HG03095 (cell line): ENCODE results near the gene EFCAB6.

Source experiments
- ATAC-seq: cut with Tn5 transposase; IDR thresholded peaks from one replicate; pipeline ENCODE4 v1.9.1; 2021; ENCODE audit warnings: moderate library complexity; ENCODE audit not compliant: unreplicated experiment

EFCAB6 gene

DNA sequence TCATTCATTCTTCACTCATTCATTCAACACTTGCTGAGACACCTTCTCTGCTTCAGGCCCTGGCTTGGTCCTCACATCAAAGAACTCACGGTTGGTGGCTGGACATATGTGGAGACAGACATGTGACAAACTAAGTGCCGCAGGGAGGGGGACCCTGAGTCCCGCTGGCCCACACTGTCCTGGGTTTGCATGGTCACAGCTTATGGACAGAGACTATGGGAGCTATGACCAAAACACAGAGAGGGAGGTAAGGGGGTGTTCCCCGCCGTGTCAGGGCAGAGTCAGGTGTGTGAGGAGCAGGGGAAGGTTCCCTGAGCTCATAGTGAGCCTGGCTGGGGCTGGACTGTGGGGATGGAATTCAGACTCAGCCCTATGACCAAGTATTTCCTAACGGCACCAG, 277.2 kb downstream of the EFCAB6 start:
- ATAC-seq = no peak

DNA sequence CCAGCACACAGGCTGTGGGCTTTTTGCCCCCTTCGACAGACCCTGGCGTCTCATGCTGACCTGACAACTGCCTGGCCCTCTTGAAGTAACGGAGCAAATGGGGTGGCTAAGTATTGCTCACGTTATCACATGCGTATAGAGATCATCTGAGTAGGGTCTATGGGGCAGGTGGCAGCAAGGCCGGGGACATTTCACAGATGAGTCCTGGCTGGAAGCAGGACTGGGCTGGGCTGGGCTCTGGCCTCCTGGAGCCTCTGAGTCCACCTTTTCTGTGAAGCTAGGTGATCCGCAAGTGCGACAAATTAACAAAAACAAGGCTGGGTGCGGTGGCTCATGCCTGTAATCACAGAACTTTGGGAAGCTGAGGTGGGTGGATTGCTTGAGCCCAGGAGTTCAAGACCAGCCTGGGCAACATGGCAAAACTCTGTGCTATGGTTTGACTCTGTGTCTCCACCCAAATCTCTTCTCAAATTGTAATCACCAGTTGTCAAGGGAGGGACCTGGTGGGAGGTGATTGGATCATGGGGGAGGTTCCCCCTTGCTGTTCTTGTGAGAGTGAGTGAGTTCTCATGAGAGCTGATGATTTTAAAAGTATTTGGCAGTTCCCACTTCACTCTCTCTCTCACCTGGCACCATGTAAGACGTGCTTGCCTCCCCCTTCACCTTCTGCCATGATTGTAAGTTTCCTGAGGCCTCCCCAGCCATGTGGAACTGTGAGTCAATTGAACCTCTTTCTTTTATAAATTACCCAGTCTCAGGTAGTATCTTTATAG, 278.3 kb downstream of the EFCAB6 start:
- no peak for ATAC-seq

DNA sequence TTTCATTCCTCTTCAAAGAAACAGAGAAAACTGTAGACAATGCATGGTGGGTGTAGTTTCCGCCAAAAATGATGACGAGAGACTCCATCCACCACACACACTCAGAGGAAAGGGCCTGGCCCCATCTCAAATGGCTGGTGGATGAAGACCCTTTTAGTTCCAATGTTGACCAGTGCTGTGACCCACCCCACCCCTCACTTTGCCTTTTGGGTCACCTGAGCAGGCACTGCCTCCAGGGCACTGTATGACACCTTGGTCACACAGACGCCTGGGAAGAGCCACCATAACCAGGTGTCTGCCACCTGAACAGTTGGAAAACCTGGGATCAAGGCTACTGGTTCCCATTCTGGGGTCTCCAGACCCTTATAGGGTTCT, 279.0 kb downstream of the EFCAB6 start:
- no peak for ATAC-seq

DNA sequence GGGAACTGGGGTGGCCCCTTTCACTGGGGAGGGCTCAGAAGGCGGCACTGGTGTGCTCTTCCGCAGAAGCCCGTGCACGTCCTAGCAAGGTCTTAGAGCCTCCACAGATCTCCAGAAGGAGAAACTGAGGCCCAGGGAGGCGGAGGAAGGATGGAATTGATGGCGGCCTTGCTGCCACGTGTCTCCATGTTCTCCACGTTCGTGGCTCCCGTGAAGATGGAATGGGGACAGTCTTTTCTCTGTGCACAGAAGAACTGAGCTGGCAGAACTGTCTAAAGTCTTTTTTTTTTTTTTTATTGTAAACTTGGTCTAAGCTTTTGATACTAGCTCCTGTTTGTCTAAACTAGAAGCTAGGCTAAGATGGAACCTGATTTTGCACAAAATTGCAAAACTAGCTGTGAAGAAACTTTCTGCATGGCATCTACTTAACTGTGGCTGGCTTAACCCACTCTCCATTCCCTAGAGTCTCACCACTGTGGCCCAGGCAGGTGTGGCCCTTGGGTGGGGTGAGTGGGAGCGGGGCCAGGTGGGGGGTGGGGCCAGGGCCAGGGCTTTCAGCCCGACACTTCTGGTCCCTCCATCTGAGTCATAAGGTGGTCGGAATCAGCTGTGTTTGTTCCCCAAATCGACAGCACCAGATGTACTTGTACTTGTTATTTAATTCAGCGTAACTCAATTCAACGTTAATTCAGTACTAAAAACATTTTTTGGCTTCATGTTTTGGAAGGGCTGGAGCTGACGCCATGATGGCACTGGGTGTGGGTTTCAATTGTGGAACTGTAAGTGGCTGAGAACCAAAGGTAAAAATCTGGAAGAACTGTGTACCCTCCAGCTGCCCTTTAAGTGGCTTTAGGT, 279.6 kb downstream of the EFCAB6 start:
- ATAC-seq = no peak

DNA sequence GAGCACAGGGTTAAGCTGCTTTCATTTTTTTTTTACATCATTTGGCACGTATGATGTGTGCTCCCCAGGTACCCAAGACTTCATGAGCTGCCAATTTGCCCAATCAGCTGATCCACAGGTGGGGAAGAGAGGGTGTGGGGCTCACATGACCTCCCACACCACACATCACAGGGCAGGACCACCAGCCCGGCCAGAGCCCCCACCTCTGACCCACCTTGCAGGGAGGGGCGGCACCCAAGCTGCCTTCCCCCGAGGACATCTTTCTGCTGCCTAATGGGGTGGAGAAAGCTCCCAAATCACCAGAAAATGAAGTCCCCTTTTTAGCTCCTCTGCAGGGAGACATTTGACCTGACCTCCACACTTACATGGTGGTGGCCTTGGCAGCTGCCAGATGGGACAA, 280.5 kb downstream of the EFCAB6 start:
- ATAC-seq = no peak

DNA sequence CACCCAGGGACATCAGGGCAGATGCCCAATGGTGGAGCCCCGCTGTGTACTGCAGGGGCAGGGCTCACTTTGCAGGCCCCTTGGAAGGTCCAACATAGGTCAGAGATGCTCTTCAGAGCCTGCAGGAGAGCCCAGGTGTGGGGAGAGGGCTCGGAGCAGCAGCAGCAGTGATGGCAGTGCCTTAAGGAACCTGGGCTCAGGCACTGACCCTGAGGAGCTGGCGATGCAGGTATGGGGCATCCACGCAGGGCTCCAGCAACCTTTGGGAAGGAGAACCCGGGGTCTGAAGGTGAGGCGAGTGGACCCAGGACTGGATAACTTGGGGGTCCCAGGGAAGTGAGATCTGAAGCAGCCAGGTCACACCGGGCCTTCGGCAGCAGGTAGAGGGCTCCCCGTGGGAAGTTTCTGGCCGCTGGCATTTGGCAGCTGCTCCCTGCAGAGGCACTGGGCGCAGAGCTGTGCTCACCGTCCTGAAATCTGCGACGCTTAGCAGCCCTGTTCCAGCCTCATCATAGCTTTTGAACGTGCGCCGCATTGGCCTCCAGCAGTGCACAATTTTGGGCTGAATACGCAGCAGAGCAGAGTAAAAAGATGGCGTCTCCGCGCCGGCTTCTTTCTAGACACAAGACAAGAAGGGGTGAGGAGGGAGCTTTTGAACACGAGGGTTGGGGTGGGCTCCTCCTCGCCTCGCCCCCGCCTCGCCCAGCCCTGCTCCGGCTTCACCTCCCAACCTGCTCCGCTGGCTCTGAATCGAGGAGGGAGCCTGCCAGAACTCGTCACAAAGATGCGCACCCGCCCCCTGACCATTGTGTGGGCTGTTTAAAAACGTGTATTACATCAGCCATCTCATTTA, 281.5 kb downstream of the EFCAB6 start:
- ATAC-seq = no peak

DNA sequence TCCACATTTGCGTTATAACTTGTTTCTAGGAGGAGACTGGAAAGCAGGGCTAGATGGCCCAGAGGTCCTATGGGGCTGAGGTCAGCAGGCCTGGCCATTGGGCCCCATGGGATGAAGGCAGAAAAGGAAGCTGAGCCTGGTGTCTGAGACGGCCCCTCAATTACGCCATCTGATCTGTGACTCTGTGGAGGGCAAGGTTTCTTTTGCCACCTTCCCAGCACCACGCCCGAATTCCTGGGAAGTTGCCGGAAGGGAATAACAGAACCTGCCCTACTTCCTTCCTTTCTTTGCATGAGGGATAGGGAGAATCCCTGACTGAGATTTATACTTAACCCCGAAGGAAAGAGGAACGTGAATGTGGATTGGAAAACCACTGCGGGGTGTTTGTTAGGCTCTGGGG, 282.2 kb downstream of the EFCAB6 start:
- ATAC-seq = no peak

DNA sequence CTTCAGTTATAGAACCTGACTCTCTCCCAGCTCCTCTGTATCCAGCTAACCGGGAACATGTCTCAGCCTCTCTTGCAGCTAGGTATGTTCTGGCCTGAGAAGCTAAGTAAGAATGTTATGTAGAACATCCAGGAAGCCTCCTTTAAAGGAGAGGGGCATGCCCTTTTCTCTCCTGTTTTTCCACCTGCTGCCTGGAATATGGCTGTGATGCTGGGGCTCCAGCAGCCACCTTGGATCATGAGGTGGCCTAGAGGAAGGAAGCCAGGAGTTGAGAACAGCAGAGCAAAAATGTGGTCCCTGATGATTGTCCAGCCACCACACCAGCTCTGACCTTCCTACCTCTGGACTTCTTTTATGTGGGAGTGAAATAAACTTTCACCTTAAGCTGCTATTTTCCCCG, 282.6 kb downstream of the EFCAB6 start:
- ATAC-seq = no peak

DNA sequence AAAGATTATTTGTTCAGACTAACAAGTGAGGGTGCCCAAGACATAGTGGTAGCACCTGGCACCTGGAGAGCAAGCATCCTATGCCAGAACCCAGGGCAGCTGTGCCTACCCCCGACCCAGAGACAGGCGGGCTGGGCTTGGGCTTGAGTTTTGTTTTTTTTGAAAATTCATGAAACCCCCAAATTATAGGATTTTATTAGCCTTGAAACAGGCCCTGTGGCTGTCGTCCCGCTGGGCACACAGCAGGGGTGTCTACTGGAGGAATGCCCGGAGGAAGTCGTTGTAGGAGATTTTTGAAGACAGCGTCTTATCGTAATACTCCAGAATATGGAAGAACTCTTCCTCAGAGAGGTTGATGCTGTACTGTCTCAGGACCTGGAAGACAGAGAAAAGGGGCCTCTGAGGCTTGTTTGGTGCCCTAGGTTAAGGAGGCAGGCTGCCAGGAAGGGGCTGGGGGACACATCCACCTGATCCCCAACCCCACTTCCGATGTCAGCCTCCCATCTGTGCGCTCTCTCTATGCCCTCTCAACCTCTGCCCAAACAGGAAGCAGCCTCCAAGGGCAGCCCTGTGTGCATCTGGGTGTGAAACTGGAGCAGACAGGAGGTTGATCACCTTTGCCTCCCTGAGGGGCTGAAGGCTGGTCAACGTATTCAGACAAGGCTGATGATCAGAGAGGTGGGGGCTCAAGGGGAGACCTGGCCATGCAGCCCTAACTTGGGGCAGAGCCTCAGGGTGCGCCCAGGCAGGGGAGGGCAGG, 283.3 kb downstream of the EFCAB6 start:
- no peak for ATAC-seq

DNA sequence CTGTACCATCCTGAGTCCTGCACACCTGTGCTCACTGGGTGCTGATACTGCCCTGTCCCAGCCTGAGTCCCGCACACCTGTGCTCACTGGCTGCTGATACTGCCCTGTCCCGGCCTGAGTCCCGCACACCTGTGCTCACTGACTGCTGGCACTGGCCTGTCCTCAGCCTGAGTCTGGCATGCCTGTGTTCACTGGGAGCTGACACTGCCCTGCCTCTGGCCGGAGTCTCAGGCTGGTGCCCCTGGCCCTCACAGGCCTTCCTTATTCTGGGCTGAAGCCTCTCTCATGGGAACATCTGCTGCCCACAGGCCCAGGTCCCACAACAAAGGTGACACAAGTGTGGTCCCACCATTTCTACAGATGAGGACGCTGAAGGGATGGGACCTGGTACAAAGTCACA, 285.2 kb downstream of the EFCAB6 start:
- no peak for ATAC-seq

DNA sequence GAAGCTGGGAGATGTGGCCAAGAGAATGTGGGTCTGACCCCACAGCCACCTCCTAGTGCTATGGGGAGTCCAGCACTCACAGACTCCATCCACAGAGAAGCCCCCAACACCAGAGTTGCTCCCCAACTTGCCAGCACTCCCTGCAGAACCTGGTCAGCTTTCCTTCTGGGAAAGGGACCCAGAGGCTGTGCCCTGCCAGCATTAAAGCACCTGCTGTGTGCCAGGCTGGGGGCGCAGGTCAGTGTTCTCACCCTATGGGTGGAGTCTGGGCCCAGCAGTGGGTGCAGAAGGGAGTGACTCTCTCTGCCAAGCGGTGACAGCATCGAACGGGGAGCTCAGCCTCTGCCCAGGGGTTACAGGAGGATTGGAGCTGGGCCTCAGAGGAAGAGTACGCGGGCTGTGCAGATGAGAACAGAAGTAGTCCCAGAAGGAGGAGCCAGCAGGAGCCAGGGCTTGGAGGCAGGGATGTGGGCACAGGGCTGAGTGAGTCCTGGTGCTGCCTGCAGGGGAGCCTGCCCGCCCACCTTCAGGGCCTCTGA, 285.9 kb downstream of the EFCAB6 start:
- no peak for ATAC-seq

DNA sequence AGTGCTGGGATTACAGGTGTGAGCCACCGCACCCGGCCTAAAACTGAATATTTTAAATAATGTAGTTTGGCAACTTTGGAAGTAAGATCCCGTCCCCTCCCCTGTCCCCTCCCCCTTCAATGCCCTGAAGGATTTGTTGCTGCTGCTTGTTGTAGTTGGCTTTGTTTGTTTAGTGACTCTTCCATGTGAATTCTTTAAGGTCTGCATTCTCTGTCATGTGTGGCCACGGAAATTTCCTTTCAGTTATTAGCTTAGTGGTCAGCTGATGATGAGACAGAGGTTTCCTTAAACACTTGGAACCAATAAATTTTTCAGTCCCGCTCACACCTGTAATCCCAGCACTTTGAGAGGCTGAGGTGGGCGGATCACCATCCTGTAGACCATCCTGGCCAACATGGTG, 290.4 kb downstream of the EFCAB6 start:
- ATAC-seq = no peak

DNA sequence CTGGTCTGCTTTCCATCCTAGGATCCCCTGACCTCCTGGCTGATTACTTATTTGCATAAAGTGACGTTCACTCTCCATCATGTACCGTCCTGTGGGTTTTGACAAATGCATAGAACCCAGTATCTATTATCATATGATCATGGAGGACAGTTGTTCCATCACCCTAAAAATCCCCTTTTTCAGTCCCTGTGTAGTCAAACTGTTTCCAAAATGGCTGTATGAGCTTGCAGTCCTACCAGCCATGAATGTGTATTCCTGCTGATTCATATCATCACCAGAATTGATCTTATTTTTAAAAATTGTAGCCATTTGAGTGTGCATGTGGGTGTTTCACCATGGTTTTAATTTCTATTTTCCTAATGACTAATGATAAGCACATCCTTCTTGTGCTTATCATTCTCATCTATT, 291.5 kb downstream of the EFCAB6 start:
- no peak for ATAC-seq

DNA sequence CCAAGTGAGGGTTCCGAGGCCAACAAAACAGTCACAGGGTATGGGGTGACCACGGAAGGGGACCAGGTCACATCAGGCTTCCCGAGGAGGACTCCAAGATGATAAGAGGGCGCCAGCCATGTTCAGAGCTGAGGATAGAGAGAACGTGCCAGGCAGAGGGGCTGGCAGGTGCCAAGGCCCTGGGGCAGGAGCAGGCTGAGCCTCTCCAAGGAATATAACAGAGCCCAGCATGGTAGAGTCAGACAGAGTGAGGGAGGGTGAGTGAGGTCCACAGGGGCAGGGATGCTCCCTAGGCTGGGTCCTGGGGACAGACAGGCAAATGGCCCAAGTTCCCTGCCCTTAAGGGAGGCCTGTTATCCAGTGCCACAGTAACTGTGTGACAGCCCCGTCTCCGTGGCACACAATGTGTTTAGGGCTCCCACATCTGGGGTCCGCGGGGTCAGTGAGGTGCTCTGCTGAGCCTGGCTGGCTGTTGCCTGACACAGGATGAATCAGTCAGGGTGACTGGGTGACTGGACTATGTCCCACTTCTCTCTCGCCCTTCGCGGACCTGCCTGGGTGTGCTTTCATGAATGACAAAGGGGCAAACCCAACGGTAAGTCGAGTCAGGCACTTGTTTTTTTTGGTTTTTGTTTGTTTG, 295.0 kb downstream of the EFCAB6 start:
- no peak for ATAC-seq

DNA sequence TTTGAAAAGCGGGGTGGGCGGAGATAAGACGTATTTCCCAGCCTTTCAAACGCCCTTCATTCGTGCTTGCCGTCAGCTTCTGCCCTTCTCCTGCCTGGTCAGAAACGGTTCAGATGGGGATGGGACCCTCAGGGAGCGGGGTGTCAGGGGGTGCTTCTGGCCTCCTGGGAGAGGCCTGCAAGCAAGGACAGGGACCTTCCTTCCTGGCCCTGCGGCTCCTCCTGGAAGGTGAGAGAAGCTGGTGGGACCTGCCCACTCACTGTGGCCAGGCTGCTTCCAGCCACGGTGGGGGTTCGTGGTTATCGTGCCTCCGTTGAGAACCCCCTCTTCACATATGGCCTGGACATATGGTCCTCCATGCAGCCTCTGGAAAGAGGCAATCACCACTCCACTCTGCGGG, 295.7 kb downstream of the EFCAB6 start:
- ATAC-seq = no peak

DNA sequence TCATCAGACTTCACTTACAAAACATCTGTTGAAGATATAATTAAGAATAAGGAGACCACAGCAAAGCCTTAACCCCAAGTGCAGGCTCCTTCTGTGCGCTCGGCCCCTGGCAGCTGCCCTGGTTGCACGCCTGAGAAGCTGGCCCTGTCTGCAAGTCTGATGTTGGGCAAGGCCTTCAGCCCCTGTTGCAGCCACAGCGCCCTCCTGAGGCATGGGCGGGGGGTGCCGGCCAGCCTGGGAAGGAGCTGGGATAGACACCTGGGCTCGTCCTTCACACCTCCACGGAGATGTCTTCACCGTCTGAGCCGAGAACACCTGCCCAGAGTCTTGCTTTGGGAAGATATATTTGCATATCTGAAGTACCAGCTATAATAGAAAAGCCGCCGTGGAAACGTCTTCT, 296.2 kb downstream of the EFCAB6 start:
- ATAC-seq = no peak

DNA sequence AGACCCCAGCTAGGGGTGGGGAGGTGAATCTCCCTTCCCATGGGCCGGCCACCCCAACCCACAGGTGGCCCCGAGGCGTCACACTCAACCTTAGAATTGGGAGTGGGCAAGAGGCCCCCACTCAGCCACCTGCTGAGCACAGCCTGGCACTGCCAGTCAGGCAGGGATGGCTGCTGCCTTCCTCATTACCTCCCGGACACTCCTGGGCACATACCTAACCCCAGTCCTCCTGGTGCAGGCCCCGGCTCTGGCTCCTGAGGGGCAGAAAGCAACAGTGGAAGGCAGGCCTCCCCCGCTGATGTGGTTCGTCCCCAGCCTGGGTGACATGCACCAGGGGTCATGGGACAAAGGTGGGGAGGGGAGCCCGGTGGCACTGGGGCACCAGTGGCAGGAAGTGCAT, 296.7 kb downstream of the EFCAB6 start:
- no peak for ATAC-seq

DNA sequence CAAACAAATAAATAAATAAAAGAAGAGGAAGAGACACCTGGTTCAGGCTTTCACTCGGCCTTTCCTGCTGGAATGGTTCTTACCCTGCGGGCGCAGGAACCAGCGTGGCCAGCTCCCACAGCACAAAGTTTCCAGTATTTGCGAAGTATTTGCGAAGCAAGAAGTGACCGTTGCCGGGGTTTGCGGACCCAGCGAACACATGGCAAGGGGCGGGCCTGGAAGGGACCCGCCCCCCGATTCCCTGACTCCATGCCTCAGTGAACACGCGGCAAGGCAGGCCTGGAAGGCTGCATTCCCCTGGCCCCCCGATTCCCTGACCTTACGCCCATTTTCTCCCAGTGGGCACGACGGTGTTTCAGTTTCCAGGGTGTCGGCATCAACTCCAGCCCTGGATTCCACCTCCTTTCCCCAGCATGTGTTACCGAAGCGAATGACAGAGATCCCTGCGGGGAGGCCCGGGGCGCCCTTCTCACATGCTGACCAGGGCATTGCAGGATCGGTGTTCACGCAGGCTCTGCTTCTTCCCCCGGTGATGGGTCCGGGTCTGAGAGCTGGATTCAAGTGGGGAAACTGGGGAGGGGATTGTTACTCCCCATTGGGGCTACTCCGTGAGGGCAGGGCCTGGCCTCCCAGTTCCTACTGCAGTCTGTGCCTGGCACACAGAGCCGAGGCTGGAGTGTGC, 297.5 kb downstream of the EFCAB6 start:
- no peak for ATAC-seq

DNA sequence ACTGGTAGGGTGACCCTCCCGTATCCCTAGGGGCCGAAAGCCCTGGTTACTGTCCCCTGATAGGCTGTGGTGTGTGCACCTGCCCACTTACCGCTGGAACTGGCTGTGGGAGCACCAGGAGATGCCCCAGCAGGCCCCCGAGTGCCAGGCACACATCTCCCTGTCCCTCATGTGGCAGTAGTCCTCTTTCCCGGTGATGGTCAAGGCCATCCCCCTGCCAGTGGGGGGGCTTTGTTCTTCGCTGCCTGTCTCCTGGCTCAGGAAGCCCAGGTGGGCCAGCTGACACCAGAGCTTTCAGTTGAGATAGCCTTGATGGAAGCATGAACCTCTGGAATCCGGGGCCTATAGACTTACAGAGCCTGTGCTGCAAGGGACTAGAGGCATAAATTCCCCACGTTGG, 299.8 kb downstream of the EFCAB6 start:
- ATAC-seq = no peak
